HG03095 (cell line): ENCODE results near the gene CLEC17A.
"Not testable (repeated sequence)": the region's sequence is repeated elsewhere in the genome, so short reads cannot be mapped to it uniquely, and the experiment has no call there.

Source experiments
- ATAC-seq: cut with Tn5 transposase; IDR thresholded peaks from one replicate; pipeline ENCODE4 v1.9.1; 2021; ENCODE audit warnings: moderate library complexity; ENCODE audit not compliant: unreplicated experiment

CLEC17A gene, protein sequence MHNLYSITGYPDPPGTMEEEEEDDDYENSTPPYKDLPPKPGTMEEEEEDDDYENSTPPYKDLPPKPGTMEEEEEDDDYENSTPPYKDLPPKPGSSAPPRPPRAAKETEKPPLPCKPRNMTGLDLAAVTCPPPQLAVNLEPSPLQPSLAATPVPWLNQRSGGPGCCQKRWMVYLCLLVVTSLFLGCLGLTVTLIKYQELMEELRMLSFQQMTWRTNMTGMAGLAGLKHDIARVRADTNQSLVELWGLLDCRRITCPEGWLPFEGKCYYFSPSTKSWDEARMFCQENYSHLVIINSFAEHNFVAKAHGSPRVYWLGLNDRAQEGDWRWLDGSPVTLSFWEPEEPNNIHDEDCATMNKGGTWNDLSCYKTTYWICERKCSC

DNA sequence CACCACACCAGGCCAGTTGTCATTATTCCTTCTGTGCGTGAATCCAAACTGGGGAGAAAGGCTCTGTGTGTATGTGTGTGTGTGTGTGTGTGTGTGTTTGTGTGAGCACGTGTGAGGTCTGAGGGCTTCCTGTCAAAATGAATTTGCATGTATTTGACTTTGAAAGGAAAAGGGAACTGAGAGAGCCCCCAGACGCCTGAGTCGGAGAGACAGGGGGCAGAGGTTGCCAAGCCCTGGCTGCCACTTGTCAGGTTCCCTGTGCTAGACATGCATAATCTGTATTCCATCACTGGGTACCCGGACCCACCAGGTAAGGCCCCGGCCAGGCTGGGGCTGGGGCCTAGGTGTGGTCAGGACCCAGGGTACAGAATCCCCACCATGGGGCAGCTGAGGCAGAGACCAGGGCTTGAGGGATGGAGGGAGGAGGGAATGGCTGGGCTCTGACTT lies at the start of gene CLEC17A:
TSS of gene CLEC17A (plus strand) at position 191 of the 447 bp plus-strand sequence. CDS start at position 268, 77 bp downstream.
- no peak for ATAC-seq

DNA sequence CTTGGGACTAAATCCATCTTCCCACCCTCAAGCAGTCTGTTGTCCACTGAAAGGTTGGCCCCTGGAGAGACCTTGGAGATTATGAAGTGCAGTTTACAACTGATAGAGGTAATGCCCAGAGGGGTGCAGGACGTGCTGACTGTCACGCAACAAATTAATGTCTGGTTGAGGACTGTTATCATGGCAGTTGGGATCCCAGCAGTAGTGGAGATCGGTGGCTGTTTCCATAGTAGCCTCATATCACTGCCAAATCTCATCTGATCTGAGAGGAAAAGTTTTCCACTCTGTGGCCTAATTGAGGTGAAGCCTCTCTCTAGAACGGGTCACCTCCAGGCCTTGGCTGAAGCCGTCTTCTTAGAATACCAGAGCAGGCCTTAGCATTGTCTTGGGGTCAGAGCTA lies 49.4 kb upstream of the CLEC17A start:
- no peak for ATAC-seq

DNA sequence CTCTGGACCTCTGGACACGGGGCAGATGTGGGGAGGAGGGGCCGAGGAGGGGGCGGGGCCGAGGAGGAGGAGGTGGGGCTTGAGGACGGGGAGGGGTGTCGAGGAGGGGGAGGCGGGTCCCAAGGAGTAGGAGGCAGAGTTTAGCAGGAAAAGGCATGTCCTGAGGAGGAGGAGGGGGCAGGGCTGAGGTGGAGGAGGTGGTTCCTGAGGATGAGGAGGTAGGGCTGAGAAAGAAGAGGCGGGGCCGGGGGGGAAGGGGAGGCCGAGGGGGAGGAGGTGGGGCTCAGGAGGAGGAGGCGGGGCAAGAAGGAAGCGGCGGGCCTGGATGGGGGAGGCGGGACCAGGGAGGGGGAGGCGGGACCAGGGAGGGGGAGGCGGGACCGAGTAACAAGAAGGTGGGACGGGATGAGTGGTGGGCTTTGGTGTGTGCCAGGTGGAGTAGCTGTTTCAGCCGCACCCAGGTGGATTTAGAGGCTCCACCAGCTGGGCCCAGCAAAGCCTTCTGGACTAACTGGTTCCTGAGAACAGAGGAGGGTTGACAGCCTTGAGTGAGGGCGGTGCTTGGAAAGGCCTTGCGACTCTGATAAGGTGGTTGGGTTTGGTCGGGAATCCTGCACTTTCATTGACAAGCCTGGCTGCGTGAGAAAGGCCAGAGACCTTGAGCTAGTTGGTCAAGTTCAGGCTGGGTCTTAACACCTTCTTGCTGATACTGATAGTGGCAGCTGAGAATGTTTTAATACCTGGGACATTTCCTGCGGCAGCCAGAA lies 45.8 kb upstream of the CLEC17A start:
- ATAC-seq, result no peak

- no peak for ATAC-seq
These were observed 42.0 kb upstream of the CLEC17A start for GRCh38 chr19:14540741-14541525.

- ATAC-seq, result not testable (repeated sequence)
These were observed 40.9 kb upstream of the CLEC17A start for GRCh38 chr19:14541979-14542378.

DNA sequence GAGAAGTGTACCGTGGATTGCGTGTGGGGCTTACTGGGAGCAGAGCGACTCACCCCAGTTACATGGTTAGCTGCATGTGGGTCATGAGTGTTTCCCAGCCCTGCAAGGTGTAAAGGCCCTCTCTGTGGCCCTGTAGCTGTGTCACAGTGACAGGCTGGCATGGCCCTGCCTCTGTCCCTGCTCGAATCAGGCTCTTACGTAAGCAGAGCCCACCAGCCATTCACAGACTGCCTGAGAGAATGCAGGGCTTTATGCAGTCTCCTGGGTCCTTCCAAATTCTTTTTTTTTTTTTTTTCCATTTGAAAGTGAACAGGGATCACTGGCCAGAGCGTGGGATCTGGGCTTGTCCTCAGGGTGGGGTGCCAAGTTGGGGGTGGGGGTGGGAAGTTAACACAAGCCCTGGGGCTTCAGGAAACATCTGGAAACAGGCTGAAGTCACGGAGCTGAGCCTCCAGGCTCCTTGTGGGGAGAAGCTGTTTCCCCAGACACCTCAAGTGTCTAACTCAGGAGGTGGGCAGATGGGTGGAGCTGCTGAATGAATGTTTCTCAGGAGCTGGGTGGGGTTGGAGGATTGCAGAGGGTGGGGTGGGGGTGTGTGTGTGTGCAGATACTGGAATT lies 40.1 kb upstream of the CLEC17A start:
- no peak for ATAC-seq

GRCh38 chr19:14544047-14544446 lies 38.8 kb upstream of the CLEC17A start:
- no peak for ATAC-seq

GRCh38 chr19:14544977-14545715 lies 37.7 kb upstream of the CLEC17A start:
- ATAC-seq, result no peak

- ATAC-seq, result no peak
These were observed 37.2 kb upstream of the CLEC17A start for GRCh38 chr19:14545716-14546082.

DNA sequence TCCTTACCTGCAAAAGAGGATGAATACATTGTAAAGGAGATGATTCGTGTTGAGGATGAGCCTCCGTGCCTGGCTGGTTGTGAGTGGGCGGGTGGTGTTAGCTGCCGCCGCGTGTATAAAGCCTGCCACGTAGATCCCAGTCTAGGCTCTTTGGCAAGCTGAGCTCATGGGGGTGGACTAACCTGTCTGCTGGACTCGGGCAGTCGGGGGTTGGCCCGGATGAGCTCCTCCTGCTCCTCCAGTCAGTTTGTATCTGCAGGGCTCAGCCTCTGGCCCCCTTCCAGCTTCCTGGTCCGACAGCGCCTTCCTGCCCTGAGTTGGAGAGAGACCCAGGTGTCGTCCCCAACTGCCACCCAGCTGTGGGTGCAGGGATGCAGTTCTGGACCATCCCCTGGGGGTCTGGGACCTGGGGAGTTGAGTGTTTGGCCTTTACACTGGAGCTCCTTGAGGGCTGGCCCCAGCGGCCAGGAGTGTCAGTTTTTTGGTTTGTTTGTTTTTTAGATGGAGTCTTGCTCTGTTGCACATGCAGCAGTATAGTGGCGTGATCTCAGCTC lies 32.6 kb upstream of the CLEC17A start:
- ATAC-seq, result no peak

GRCh38 chr19:14551134-14552005 lies 31.5 kb upstream of the CLEC17A start:
- ATAC-seq, result not testable (repeated sequence)

GRCh38 chr19:14552006-14552360 lies 30.9 kb upstream of the CLEC17A start:
- not testable (repeated sequence) for ATAC-seq

- no peak for ATAC-seq
These were observed 29.6 kb upstream of the CLEC17A start for GRCh38 chr19:14553042-14553938.

- no peak for ATAC-seq
These were observed 29.0 kb upstream of the CLEC17A start for GRCh38 chr19:14553939-14554243.

- no peak for ATAC-seq
These were observed 28.5 kb upstream of the CLEC17A start for GRCh38 chr19:14554382-14554812.

DNA sequence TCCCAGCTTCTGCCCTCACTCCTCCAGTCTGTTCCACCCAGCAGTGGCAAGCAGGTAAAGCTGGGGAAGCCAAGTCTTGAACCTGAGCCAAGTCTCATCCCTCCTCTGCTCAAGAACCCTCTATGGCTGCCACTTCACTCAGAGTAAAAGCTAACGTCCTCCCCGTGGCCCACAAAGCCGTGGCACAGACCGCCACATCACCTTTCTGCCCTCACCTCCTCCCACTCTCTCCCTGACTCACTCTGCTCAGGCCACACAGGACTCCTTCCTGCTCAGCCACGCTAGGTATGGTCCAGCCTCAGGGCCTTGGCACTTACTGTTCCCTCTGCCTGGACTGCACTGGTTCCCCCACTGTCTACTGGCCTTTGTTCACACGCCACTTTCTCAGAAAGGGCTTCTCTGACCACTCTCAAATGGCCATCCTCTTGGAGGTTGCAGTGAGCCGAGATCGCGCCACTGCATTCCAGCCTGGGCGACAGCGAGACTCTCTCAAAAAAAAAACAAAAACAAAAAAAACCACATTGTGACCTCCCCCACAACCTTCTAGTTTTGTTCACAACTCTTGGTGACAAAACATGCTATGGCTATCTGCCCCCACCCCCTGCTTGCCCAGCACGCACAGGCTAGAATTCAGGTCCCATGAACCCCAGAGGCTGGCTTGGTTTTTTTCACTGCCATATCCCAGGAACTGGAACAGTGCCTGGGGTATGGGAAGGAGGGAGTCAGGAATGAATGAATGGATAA lies 26.8 kb upstream of the CLEC17A start:
- no peak for ATAC-seq

- ATAC-seq, result no peak
These were observed 26.2 kb upstream of the CLEC17A start for GRCh38 chr19:14556662-14557188.
